Astrocyte of the spinal cord (primary cell): ENCODE data around the gene AP1S3.

Experiments
- DNase-seq: peaks from one replicate; pipeline ENCODE4 v3.0.0; 2011; ENCODE audit warnings: low read depth, low spot score
- H3K4me3 ChIP-seq: 2 replicates; pipeline ENCODE4 v1.5.1; 2011; ENCODE audit warnings: low read depth, mild to moderate bottlenecking, low read length, moderate library complexity
- in situ Hi-C: cut with HindIII; loops from 2 replicates; pipeline ENCODE4 v1.10.0; 2017; ENCODE audit warnings: low sequenced_read_pairs
- TF ChIP-seq, protein P1 (sequence below): IDR thresholded peaks from 2 replicates; pipeline ENCODE4 v1.5.1; 2012; ENCODE audit warnings: low read depth, mild to moderate bottlenecking, low read length, inconsistent platforms

AP1S3 gene

GRCh38 chr2:223837287-223838061, at the start of gene AP1S3:
AP1S3 (minus strand) TSS chr2:223837582; CDS start chr2:223837450, 132 bp downstream.
- in situ Hi-C loops: no loop called here
- H3K4me3 ChIP-seq: peak within 1 kb of the TSS; percentile 55
- TF ChIP-seq, protein P1, sequence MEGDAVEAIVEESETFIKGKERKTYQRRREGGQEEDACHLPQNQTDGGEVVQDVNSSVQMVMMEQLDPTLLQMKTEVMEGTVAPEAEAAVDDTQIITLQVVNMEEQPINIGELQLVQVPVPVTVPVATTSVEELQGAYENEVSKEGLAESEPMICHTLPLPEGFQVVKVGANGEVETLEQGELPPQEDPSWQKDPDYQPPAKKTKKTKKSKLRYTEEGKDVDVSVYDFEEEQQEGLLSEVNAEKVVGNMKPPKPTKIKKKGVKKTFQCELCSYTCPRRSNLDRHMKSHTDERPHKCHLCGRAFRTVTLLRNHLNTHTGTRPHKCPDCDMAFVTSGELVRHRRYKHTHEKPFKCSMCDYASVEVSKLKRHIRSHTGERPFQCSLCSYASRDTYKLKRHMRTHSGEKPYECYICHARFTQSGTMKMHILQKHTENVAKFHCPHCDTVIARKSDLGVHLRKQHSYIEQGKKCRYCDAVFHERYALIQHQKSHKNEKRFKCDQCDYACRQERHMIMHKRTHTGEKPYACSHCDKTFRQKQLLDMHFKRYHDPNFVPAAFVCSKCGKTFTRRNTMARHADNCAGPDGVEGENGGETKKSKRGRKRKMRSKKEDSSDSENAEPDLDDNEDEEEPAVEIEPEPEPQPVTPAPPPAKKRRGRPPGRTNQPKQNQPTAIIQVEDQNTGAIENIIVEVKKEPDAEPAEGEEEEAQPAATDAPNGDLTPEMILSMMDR: peak; percentile 5
- peak; percentile 49 for DNase-seq

GRCh38 chr2:223887127-223887526, 49.7 kb upstream of the AP1S3 start:
- in situ Hi-C loops: no loop called here
- TF ChIP-seq, protein P1: no peak
- H3K4me3 ChIP-seq: no peak overlapping the region
- peak; percentile 31 for DNase-seq

GRCh38 chr2:223886726-223887125, 49.3 kb upstream of the AP1S3 start:
- in situ Hi-C loops: no loop called here
- TF ChIP-seq, protein P1: no peak
- H3K4me3 ChIP-seq: no peak overlapping the region
- DNase-seq: no peak

DNA sequence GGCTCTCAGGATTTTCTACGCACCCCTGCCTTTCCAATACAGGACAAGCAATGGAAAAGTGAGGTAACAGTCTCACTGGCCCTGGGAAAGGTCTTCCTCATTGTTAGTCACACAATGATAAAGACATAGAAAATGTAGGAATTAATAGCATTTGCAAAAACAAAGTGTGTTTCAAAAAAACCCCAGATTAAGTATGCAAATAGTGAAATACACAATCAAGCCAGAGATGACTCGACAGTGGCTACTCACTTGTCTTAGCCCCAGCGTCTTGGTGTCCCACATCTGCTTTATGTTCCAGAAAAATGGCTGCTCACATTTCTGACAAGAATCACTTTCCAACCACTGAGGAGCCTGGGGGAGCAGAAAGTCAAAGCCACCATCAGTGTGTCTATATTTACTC, 47.0 kb upstream of the AP1S3 start:
- DNase-seq: no peak
- in situ Hi-C loops: no loop called here
- TF ChIP-seq, protein P1: no peak
- no peak overlapping the region for H3K4me3 ChIP-seq

GRCh38 chr2:223882715-223883114, 45.3 kb upstream of the AP1S3 start:
- TF ChIP-seq, protein P1: no peak
- H3K4me3 ChIP-seq: no peak overlapping the region
- in situ Hi-C loops: no loop called here
- no peak for DNase-seq

DNA sequence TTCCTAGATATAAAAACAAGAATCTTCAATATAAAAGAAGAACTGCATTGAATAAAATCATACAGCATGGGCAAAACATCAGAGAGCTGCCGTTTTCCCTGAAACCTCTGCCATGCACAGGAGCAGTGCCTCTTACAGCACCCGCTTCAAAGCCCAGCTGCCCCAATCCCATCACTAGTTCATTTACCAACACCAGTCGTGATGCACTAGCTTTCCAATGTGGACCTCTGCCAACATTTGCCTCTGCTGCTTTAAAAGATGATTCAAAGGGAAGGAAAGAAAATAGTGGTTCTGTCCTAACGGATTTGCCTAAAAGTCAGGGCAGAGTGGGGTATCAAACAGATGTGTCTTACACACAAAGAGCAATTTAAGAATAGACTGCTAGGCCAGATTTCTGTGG, 43.4 kb upstream of the AP1S3 start:
- no peak overlapping the region for H3K4me3 ChIP-seq
- no peak for DNase-seq
- TF ChIP-seq, protein P1: no peak
- in situ Hi-C loops: no loop called here
